GM23248 (cell line): ENCODE measurements around the gene SPOP.

Experiments used
- EZH2 ChIP-seq: fragments of 200-600 bp; sonication (generic); IDR thresholded peaks from 2 replicates; pipeline ENCODE4 v1.6.1; 2018; ENCODE audit warnings: antibody characterized with exemption, mild to moderate bottlenecking; ENCODE audit not compliant: insufficient read depth, poor library complexity, severe bottlenecking
- EZH2phosphoT487 ChIP-seq: fragments of 200-600 bp; sonication (generic); IDR thresholded peaks from 2 replicates; pipeline ENCODE4 v1.6.1; 2018; ENCODE audit warnings: antibody characterized with exemption, moderate library complexity, mild to moderate bottlenecking, low read depth; ENCODE audit not compliant: insufficient read depth

DNA sequence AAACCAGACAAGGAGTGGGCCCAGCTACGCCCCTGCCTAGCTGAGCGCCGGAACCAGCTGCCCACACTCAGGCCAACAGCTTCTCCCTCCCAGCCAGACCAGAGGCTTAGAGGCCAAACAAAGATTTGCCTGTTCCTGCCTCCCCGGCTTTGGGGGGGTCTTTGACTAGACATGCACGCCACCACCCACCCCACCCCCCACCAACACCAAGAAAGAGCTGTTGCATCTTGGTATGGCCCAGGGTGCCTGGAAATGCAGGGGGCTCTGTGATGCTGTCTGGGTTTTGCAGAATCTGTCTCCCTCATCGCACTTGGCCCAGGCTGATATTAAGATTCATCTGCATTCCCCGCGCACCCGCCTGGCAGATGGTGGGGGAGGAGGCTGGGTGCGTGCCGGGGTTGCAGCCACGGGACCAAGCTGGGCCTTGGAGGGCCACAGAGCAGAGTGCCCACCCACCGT lies 103.5 kb downstream of the SPOP start:
- TF ChIP-seq EZH2phosphoT487 = no peak
- TF ChIP-seq EZH2 = no peak
